A673 (cell line): ENCODE measurements around the gene SMIM41. TPM values are rescaled to one million over a fixed set of nuclear protein-coding genes. Genes with fewer than 3 reads are reported as not detected.

ENCODE experiments used
- BruUV-seq: library from RNA; stranded (reverse); fragments of 400-500 nt; replicated peaks from 2 replicates; lab custom pipeline; 2021; lab: Mats Ljungman, UMichigan
- CTCF ChIA-PET: fragments of 300-600 bp; sonication (Branson Sonifier 250); formaldehyde crosslinking; loops from one replicate; lab custom pipeline; 2022; ENCODE audit warnings: antibody characterized with exemption; lab: Charles Lee
- POLR2A ChIA-PET: fragments of 300-600 bp; sonication (Branson Sonifier 250); formaldehyde crosslinking; loops from one replicate; lab custom pipeline; 2022; ENCODE audit warnings: antibody characterized with exemption; ENCODE audit not compliant: low non-redundant PET; lab: Charles Lee
- DNase-seq: peaks from one replicate; pipeline ENCODE4 v3.0.0-alpha.2; 2015; ENCODE audit warnings: low spot score
- H3K27ac ChIP-seq: fragments of 200-600 bp; sonication (generic); 2 replicates; pipeline ENCODE4 v1.5.1; 2016; ENCODE audit warnings: mixed run types, low read depth, mild to moderate bottlenecking, mixed read lengths, antibody characterized with exemption, low read length; ENCODE audit not compliant: poor library complexity, severe bottlenecking
- H3K27me3 ChIP-seq: fragments of 200-600 bp; sonication (generic); replicated peaks from 2 replicates; pipeline ENCODE4 v1.6.1; 2017; ENCODE audit warnings: mixed run types, low read depth, mild to moderate bottlenecking, mixed read lengths, antibody characterized with exemption, low read length; ENCODE audit not compliant: insufficient read depth, poor library complexity
- H3K36me3 ChIP-seq: fragments of 200-600 bp; sonication (generic); 2 replicates; pipeline ENCODE4 v1.6.1; 2016; ENCODE audit warnings: mixed run types, mild to moderate bottlenecking, mixed read lengths, antibody characterized with exemption, low read length; ENCODE audit not compliant: insufficient read depth, poor library complexity, severe bottlenecking
- H3K4me1 ChIP-seq: fragments of 200-600 bp; sonication (generic); 2 replicates; pipeline ENCODE4 v1.6.1; 2017; ENCODE audit warnings: mixed run types, mild to moderate bottlenecking, mixed read lengths, antibody characterized with exemption, low read length; ENCODE audit not compliant: insufficient read depth, poor library complexity, severe bottlenecking
- H3K4me3 ChIP-seq: fragments of 200-600 bp; sonication (generic); 2 replicates; pipeline ENCODE4 v1.5.1; 2016; ENCODE audit warnings: low read depth, mixed run types, mild to moderate bottlenecking, mixed read lengths, low read length; ENCODE audit not compliant: poor library complexity, severe bottlenecking
- H3K9me3 ChIP-seq: fragments of 200-600 bp; sonication (generic); 2 replicates; pipeline ENCODE4 v1.6.1; 2016; ENCODE audit warnings: mixed run types, low read depth, mild to moderate bottlenecking, mixed read lengths, antibody characterized with exemption, low read length; ENCODE audit not compliant: poor library complexity, severe bottlenecking
- EZH2 ChIP-seq: fragments of 200-600 bp; sonication (generic); IDR thresholded peaks from 2 replicates; pipeline ENCODE4 v1.6.1; 2017; ENCODE audit warnings: borderline replicate concordance, low read depth, mild to moderate bottlenecking, mixed read lengths, antibody characterized with exemption, low read length; ENCODE audit not compliant: poor library complexity, severe bottlenecking
- intact Hi-C: fragments of 100-400 bp; cut with micrococcal nuclease; formaldehyde crosslinking; loops from one replicate; pipeline ENCODE4 v1.10.0; 2022; ENCODE audit not compliant: unreplicated experiment
- total RNA-seq: library from RNA; stranded (reverse); gene quantifications from 2 replicates; pipeline ENCODE4 v1.2.3, GENCODE V29; 2021
- TF ChIP-seq, protein P1 (sequence below): fragments of 300-800, 200-600 bp; sonication (generic); conservative IDR thresholded peaks from 2 replicates; pipeline ENCODE4 v1.5.1; 2017; ENCODE audit warnings: low read depth, mild to moderate bottlenecking, antibody characterized with exemption, low read length, moderate library complexity, mixed read lengths

SMIM41 gene
- total RNA-seq, 1 experiment from 2014 or later, result 0.24 TPM

DNA sequence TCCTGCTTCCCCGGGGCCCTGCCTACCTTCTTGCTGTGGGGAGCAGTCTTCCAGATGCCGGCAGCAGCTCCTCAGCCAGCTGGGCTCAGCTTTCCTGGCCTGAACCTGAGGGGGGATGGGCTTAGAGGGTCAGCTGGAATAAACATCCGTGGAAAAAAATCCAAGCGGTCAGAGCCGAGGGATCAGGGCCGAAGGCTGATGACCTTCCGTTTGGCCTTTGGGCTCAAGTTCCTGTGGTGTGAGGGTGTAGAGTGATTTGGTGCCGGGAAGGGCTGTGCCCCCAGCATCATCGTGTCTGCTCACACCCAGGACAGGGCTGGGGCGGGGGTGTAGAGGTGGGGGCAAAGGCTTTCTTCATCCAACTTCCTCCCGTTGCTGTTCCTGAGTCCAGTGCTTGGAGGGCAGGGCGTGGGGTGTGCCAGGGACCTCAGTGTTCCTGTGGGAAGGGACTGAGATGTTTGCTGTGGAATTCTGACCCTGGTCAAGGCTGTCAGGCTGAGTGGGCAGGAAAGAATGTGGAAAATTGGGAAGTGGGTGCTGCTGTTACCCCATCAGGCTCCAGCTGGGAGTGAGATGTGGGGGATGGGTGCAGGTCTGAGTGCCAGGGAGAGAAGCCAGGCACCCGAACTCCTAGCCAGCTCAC, 2.6 kb downstream of the SMIM41 start:
- Histone ChIP-seq H3K27ac (peak overlapping the region; percentile 30), H3K27me3 (no peaks in the 10 kb centered on the region), H3K4me1 (peaks cover 24% of the 10 kb centered on the region), H3K4me3 (no peak overlapping the region), H3K9me3 (no peaks in the 10 kb centered on the region), H3K36me3 (peaks cover 6% of the 10 kb centered on the region)
- no peak for DNase-seq
- BruUV-seq, result no TSS peak
- TF ChIP-seq, protein P1, sequence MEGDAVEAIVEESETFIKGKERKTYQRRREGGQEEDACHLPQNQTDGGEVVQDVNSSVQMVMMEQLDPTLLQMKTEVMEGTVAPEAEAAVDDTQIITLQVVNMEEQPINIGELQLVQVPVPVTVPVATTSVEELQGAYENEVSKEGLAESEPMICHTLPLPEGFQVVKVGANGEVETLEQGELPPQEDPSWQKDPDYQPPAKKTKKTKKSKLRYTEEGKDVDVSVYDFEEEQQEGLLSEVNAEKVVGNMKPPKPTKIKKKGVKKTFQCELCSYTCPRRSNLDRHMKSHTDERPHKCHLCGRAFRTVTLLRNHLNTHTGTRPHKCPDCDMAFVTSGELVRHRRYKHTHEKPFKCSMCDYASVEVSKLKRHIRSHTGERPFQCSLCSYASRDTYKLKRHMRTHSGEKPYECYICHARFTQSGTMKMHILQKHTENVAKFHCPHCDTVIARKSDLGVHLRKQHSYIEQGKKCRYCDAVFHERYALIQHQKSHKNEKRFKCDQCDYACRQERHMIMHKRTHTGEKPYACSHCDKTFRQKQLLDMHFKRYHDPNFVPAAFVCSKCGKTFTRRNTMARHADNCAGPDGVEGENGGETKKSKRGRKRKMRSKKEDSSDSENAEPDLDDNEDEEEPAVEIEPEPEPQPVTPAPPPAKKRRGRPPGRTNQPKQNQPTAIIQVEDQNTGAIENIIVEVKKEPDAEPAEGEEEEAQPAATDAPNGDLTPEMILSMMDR, result no peak
- no peak for TF ChIP-seq EZH2
- ChIA-PET CTCF (interaction anchor here (1.6 to 4.7 kb wide), 2 partner anchors 57 to 79 kb away, joined by 3 to 46 read pairs; no protein-coding TSS in a partner anchor), POLR2A (no interaction called here)
- intact Hi-C loops, result no loop called here

DNA sequence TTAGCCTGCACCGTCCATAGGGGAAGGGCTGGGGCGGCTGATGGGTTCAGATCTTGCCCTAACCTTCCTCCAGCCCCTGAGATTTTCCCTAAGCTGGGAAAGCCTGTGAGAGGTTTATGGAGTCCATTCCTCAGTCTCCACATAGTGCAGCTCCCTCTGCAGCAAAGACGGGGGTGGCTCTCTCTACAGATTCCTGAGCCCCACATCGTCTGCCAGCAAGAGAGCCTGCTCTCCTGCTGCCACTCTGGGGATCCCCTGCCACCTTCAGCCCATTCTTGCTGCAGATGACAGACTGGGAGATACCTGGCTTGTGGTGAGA, 3.1 kb downstream of the SMIM41 start:
- no peaks in the 10 kb centered on the region for H3K27me3 ChIP-seq
- intact Hi-C loops, result no loop called here
- no peak overlapping the region for H3K4me3 ChIP-seq
- POLR2A ChIA-PET, result no interaction called here
- CTCF ChIA-PET, result interaction anchor here (0.6 to 4.7 kb wide), 5 partner anchors 14 to 79 kb away, joined by 3 to 46 read pairs (median 3); no protein-coding TSS in a partner anchor
- no peak for TF ChIP-seq EZH2
- TF ChIP-seq, protein P1, result no peak
- no peak for DNase-seq
- H3K9me3 ChIP-seq, result no peaks in the 10 kb centered on the region
- H3K36me3 ChIP-seq, result peaks cover 3% of the 10 kb centered on the region
- peaks cover 24% of the 10 kb centered on the region for H3K4me1 ChIP-seq
- H3K27ac ChIP-seq, result peak overlapping the region; percentile 23
- BruUV-seq, result no TSS peak

DNA sequence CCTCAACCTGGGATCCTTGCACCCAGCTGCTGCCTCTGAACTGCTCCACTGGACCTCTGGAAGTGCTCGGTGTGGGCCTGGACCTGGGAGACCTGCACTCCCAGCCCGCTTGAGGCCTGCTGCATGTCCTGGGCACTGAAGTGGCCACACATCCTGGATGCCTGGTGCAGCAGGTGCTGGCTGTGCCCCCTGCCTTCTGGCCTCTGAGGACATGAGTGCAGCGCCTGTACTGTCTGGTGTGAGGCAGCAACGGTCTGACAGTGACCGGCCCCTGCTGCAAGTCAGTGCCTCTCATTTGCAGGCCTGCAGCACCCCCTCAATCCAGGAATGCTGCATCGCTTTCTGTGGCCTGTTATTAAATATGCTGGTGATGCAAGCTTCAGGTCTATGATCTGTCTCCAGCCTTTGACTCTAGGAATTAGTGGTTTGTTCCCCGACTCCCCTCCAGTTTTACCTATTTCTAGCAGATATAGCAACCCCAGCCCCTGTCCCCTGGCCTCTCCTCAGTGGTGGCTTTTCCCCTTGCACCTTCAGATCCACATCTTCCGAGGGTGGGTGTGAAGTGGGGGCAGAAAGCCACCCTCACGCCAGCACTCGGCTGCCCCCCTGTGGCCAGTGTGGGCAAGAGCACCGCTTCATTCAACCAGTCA, 3.6 kb downstream of the SMIM41 start:
- TF ChIP-seq, protein P1, result peak; percentile 99
- no peak for TF ChIP-seq EZH2
- Histone ChIP-seq H3K4me3 (no peak overlapping the region), H3K27me3 (no peaks in the 10 kb centered on the region), H3K27ac (peak overlapping the region; percentile 23), H3K36me3 (no peaks in the 10 kb centered on the region), H3K4me1 (peaks cover 24% of the 10 kb centered on the region), H3K9me3 (no peaks in the 10 kb centered on the region)
- no TSS peak for BruUV-seq
- ChIA-PET CTCF (interaction anchor here (0.6 to 4.7 kb wide), 5 partner anchors 15 to 80 kb away, joined by 3 to 46 read pairs (median 3); no protein-coding TSS in a partner anchor), POLR2A (no interaction called here)
- peak; percentile 72 for DNase-seq
- intact Hi-C loops, result loop anchor here (1.0 kb wide), 1 partner anchor 58 kb away; no protein-coding TSS in a partner anchor
